T-helper 1 cell (primary cell): Measurements from ENCODE around the gene AUNIP.
A peak's percentile ranks its signal among the peaks of the same experiment; 100 is the strongest.

Experiments used
- DNase-seq, 5 donors: peaks; one replicate each; pipeline ENCODE4 v3.0.0-alpha.2; 2012 to 2020

AUNIP gene

GRCh38 chr1:25825605-25826004 is 33.7 kb downstream of the AUNIP start:
- DNase-seq: no peak

DNA sequence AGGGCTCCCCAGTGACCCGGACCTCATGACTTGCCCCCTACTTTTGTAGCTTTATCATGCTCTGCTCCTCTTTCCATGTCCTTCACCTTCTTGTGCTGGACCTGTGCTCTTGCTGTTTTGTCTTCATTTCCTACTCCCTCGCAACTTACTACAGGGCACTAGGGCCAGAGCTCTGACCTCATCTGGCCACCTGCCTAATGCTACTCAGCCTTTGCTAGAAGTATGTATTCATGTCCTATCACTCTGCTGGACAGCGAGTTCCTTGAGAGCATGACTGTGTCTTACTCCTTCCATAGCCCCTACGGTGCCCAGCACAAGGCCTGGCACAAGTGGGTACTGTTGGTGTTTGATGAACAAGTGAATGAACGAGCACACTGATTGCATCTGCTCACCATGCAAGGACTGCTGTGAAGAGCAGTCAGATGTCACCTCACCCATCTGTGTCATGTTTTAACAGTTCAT is 37.6 kb downstream of the AUNIP start:
- DNase-seq: no peak

GRCh38 chr1:25821112-25821476 is 38.2 kb downstream of the AUNIP start:
- DNase-seq: no peak

GRCh38 chr1:25820247-25821111 is 38.8 kb downstream of the AUNIP start:
- DNase-seq: peak; percentile 33 to 84 (median 56)

- DNase-seq: peak; percentile 88 to 93 (median 91)
These were observed 39.6 kb downstream of the AUNIP start, which contains the start of gene MTFR1L for GRCh38 chr1:25819491-25820246. Gene MTFR1L, plus strand, starts transcription at chr1:25819954. Its CDS starts 3,151 bp downstream, at chr1:25823105.

- DNase-seq: no peak
These were observed 40.7 kb downstream of the AUNIP start for GRCh38 chr1:25818569-25818968.

GRCh38 chr1:25817840-25818501 is 41.3 kb downstream of the AUNIP start:
- no peak for DNase-seq

DNA sequence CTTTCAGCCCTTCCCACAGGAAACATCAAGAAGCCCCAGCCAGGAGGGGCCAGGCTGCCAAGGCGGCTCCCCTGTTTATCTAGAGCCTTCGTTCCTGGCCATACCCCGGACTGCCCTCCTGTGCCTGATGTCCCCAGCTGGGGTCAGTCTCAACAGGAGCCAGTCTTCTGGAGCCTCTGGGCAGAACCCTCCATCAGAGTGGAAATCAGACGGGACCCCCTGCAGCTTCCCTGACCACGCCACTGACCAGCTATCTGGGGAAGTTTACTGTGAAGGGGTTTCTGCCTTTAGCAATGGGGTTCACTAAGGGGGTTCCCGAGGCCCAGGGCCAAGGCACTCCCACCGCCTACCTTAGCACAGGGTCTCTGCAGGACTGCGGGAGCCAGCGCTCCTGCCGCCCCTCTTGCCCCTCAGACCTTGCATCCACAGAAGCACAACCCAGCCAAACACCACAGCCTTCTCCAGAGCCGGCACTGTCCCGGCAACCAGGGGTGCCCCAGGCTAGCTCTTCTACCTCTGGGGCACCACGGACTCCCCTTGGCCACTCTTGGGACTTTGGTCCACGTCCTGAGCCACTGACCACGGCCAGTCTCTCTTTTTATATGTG is 43.0 kb downstream of the AUNIP start:
- no peak for DNase-seq

DNA sequence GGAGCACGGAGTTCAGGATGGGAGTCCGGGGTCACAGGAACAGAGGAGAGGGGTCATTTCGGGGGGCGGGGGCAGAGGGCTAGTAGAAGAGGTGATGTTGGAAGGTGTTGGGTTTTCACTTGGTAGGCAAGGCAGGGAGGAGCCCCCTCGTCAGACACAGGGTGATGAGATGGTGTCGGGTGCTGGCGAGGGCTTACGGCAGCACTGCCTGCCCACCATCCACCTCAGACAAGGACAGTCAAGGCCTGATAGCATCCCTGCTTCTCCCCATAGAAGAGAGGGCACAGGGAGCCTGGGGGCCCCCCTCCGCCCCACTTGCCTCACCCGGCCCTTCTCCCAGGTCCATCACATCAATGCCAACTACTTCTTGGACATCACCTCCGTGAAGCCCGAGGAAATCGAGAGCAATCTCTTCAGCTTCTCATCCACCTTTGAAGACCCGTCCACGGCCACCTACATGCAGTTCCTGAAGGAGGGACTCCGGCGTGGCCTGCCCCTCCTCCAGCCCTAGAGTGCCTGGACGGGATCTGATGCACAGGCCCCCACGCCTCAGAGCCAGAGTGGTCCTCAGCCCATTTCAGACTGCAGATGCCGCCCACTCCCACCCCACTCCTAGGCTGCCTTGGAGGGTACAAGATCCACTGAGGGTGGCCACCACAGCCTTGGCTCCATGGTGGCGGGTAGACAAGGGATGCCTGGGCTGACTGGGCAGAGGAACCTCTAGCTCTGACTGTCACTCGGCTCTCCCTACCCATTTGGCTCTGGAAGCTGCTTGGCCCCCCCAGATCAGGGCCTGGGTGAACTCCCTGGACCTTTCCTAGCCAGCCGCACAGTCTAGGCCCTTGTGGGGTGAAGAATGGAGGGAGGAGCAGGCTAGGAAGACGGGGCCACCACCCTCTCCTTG is 43.8 kb downstream of the AUNIP start:
- DNase-seq: no peak

GRCh38 chr1:25814549-25815087 is 44.6 kb downstream of the AUNIP start:
- DNase-seq: no peak

- DNase-seq: no peak
These were observed 45.4 kb downstream of the AUNIP start for GRCh38 chr1:25813734-25814471.

DNA sequence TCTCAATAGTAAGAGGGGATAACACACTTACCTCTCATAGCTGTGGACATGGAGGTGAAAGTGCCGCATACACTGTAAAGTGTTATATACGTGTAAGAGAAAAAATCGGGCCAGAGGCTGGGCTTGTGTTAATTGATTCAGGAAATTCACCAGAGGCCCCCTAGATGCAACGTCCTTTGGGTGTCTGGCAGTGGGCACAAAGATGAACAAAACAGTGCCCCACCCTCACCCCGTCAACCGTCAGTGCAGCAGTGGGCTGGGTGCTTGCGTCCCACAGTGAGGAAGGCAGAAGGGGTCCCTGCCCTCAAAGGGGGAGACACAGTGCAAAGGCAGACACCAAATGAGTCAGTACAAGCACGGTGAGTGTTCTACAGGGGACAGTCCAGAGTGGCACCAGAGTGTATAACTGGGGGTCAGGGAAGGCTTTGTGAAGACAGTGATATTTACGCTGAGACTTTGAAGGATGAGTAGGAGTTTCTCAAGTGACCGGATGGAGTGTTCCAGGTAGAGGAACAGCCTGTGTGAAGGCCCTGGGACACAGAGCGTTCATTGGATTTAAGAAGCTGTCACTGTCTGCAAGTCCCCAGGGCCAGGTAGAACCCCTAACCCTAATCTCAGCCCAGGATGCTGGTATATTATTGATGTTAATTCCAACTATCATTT is 46.1 kb downstream of the AUNIP start:
- DNase-seq: no peak

GRCh38 chr1:25811384-25812082 is 47.7 kb downstream of the AUNIP start:
- DNase-seq: no peak

GRCh38 chr1:25810341-25811299 is 48.6 kb downstream of the AUNIP start:
- DNase-seq: peak; percentile 53 to 75 (median 67)

- no peak for DNase-seq
These were observed 49.3 kb downstream of the AUNIP start for GRCh38 chr1:25809929-25810328.

- DNase-seq: no peak
These were observed 49.9 kb downstream of the AUNIP start for GRCh38 chr1:25809283-25809926.

- no peak for DNase-seq
These were observed 50.6 kb downstream of the AUNIP start for GRCh38 chr1:25808481-25809244.
